HCT116 (cell line): ENCODE data around the gene HIVEP1.

ENCODE experiments used
- CEBPB ChIP-seq: IDR thresholded peaks from 2 replicates; pipeline ENCODE4 v1.6.1; 2012; ENCODE audit warnings: low read depth
- EZH2 ChIP-seq: fragments of 200-600 bp; sonication (generic); IDR thresholded peaks from 2 replicates; pipeline ENCODE4 v1.6.1; 2017; ENCODE audit warnings: antibody characterized with exemption, mixed run types
- POLR2A ChIP-seq: IDR thresholded peaks from 2 replicates; pipeline ENCODE4 v1.7.0; 2011; ENCODE audit warnings: borderline replicate concordance; ENCODE audit not compliant: insufficient read depth, insufficient read length; ENCODE audit errors: extremely low read depth
- POLR2AphosphoS5 ChIP-seq: IDR thresholded peaks from 2 replicates; pipeline ENCODE4 v1.6.1; 2011; ENCODE audit warnings: mild to moderate bottlenecking, low read depth, low read length, moderate library complexity
- SP1 ChIP-seq: IDR thresholded peaks from 2 replicates; pipeline ENCODE4 v1.6.1; 2012; ENCODE audit warnings: low read depth
- ZFX ChIP-seq: fragments of 450-650 bp; IDR thresholded peaks from 2 replicates; pipeline ENCODE4 v1.6.1; 2017
- ZNF274 ChIP-seq: fragments of 200-500 bp; sonication (Bioruptor generic); IDR thresholded peaks from 2 replicates; pipeline ENCODE4 v1.6.1; 2014; ENCODE audit warnings: mild to moderate bottlenecking, low read depth, low read length, inconsistent platforms
- TF ChIP-seq, protein P1 (sequence below), 3 experiments: fragments of 200-600 bp in 1 of 3; sonication (generic) in 1 of 3; IDR thresholded peaks in 2 of 3; conservative IDR thresholded peaks in 1 of 3; 2 replicates each; pipeline ENCODE4 v1.5.1; 2012 to 2017; ENCODE audit warnings: low read depth in 2 of 3, low read length in 2 of 3, antibody characterized with exemption in 1 of 3, borderline replicate concordance in 1 of 3, control low read depth in 1 of 3, mild to moderate bottlenecking in 1 of 3, mixed read lengths in 1 of 3, mixed run types in 1 of 3, moderate library complexity in 1 of 3; ENCODE audit not compliant: insufficient read depth in 1 of 3
- TF ChIP-seq, protein P2 (sequence below): IDR thresholded peaks from 2 replicates; pipeline ENCODE4 v1.6.1; 2012; ENCODE audit warnings: low read depth
- TF ChIP-seq, protein P3 (sequence below): IDR thresholded peaks from 2 replicates; pipeline ENCODE4 v1.6.1; 2011; ENCODE audit warnings: mild to moderate bottlenecking, low read length, moderate library complexity; ENCODE audit not compliant: insufficient replicate concordance; ENCODE audit errors: extremely low read depth

DNA sequence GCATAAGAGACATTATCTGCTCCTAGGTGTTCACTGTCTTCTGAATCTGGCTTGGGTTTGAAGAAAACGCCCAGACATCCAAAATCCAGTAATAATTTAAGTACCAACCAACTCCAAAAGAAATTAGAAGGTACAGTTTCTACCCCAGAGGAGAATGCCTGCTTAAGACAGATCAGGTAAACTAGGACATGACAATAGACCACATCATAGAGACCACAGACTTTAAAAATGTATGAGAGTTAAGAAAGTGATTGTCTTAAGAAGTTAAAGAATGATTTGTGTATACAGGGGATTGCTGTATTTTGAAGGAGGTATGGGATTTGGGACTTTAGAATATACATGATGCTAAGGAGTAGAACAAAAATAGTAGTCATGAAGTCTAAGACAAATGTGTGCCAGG is 157.3 kb downstream of the HIVEP1 start:
- TF ChIP-seq, protein P1, sequence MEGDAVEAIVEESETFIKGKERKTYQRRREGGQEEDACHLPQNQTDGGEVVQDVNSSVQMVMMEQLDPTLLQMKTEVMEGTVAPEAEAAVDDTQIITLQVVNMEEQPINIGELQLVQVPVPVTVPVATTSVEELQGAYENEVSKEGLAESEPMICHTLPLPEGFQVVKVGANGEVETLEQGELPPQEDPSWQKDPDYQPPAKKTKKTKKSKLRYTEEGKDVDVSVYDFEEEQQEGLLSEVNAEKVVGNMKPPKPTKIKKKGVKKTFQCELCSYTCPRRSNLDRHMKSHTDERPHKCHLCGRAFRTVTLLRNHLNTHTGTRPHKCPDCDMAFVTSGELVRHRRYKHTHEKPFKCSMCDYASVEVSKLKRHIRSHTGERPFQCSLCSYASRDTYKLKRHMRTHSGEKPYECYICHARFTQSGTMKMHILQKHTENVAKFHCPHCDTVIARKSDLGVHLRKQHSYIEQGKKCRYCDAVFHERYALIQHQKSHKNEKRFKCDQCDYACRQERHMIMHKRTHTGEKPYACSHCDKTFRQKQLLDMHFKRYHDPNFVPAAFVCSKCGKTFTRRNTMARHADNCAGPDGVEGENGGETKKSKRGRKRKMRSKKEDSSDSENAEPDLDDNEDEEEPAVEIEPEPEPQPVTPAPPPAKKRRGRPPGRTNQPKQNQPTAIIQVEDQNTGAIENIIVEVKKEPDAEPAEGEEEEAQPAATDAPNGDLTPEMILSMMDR (IDR thresholded peaks at IDR 0.05 in 2 of 3, conservative IDR thresholded peaks at IDR 0.05 in 1 of 3; ENCODE audit: borderline replicate concordance in 1 of 3, insufficient read depth in 1 of 3, low read depth in 2 of 3, low read length in 2 of 3): no peak
- no peak for TF ChIP-seq POLR2A
- TF ChIP-seq, protein P2, sequence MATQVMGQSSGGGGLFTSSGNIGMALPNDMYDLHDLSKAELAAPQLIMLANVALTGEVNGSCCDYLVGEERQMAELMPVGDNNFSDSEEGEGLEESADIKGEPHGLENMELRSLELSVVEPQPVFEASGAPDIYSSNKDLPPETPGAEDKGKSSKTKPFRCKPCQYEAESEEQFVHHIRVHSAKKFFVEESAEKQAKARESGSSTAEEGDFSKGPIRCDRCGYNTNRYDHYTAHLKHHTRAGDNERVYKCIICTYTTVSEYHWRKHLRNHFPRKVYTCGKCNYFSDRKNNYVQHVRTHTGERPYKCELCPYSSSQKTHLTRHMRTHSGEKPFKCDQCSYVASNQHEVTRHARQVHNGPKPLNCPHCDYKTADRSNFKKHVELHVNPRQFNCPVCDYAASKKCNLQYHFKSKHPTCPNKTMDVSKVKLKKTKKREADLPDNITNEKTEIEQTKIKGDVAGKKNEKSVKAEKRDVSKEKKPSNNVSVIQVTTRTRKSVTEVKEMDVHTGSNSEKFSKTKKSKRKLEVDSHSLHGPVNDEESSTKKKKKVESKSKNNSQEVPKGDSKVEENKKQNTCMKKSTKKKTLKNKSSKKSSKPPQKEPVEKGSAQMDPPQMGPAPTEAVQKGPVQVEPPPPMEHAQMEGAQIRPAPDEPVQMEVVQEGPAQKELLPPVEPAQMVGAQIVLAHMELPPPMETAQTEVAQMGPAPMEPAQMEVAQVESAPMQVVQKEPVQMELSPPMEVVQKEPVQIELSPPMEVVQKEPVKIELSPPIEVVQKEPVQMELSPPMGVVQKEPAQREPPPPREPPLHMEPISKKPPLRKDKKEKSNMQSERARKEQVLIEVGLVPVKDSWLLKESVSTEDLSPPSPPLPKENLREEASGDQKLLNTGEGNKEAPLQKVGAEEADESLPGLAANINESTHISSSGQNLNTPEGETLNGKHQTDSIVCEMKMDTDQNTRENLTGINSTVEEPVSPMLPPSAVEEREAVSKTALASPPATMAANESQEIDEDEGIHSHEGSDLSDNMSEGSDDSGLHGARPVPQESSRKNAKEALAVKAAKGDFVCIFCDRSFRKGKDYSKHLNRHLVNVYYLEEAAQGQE: no peak
- TF ChIP-seq POLR2AphosphoS5: no peak
- TF ChIP-seq ZFX: no peak
- no peak for TF ChIP-seq SP1
- TF ChIP-seq CEBPB: no peak
- no peak for TF ChIP-seq EZH2
- TF ChIP-seq, protein P3, sequence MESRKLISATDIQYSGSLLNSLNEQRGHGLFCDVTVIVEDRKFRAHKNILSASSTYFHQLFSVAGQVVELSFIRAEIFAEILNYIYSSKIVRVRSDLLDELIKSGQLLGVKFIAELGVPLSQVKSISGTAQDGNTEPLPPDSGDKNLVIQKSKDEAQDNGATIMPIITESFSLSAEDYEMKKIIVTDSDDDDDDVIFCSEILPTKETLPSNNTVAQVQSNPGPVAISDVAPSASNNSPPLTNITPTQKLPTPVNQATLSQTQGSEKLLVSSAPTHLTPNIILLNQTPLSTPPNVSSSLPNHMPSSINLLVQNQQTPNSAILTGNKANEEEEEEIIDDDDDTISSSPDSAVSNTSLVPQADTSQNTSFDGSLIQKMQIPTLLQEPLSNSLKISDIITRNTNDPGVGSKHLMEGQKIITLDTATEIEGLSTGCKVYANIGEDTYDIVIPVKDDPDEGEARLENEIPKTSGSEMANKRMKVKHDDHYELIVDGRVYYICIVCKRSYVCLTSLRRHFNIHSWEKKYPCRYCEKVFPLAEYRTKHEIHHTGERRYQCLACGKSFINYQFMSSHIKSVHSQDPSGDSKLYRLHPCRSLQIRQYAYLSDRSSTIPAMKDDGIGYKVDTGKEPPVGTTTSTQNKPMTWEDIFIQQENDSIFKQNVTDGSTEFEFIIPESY: no peak
- no peak for TF ChIP-seq ZNF274
